Hepatocyte (in vitro differentiated cells): ENCODE data around the gene ATP23. TPM values are rescaled to one million over a fixed set of nuclear protein-coding genes. Genes with fewer than 3 reads are reported as not detected.

Source experiments
- DNase-seq: peaks from one replicate; pipeline ENCODE4 v3.0.0-alpha.2; 2016; ENCODE audit warnings: low spot score
- H2AFZ ChIP-seq: fragments of 200-600 bp; sonication (generic); 2 replicates; pipeline ENCODE4 v1.6.0; 2016; ENCODE audit warnings: antibody characterized with exemption, mild to moderate bottlenecking
- H3K27ac ChIP-seq: fragments of 200-600 bp; sonication (generic); 2 replicates; pipeline ENCODE4 v1.5.1; 2016; ENCODE audit warnings: mild to moderate bottlenecking
- H3K27me3 ChIP-seq: fragments of 200-600 bp; sonication (generic); 2 replicates; pipeline ENCODE4 v1.6.1; 2016
- H3K36me3 ChIP-seq: fragments of 200-600 bp; sonication (generic); replicated peaks from 2 replicates; pipeline ENCODE4 v1.5.1; 2016; ENCODE audit warnings: low read depth; ENCODE audit not compliant: insufficient read depth
- H3K4me1 ChIP-seq: fragments of 200-600 bp; sonication (generic); 2 replicates; pipeline ENCODE4 v1.5.1; 2016; ENCODE audit warnings: mild to moderate bottlenecking, moderate library complexity; ENCODE audit not compliant: insufficient read depth
- H3K4me2 ChIP-seq: fragments of 200-600 bp; sonication (generic); 2 replicates; pipeline ENCODE4 v1.6.0; 2016
- H3K4me3 ChIP-seq: fragments of 200-600 bp; sonication (generic); 2 replicates; pipeline ENCODE4 v1.5.1; 2016; ENCODE audit warnings: mild to moderate bottlenecking
- H3K79me2 ChIP-seq: fragments of 200-600 bp; sonication (generic); 2 replicates; pipeline ENCODE4 v1.6.0; 2017; ENCODE audit warnings: mild to moderate bottlenecking
- H3K9me2 ChIP-seq: fragments of 200-600 bp; sonication (generic); replicated peaks from 2 replicates; pipeline ENCODE4 v1.6.0; 2017; ENCODE audit warnings: mild to moderate bottlenecking; ENCODE audit not compliant: insufficient read depth
- H3K9me3 ChIP-seq: fragments of 200-600 bp; sonication (generic); 2 replicates; pipeline ENCODE4 v1.5.1; 2016; ENCODE audit warnings: low read depth, mild to moderate bottlenecking
- H4K20me1 ChIP-seq: fragments of 200-600 bp; sonication (generic); 2 replicates; pipeline ENCODE4 v1.6.0; 2016; ENCODE audit warnings: mild to moderate bottlenecking; ENCODE audit not compliant: insufficient read depth, poor library complexity, severe bottlenecking
- EZH2 ChIP-seq: fragments of 200-600 bp; sonication (generic); IDR thresholded peaks from 2 replicates; pipeline ENCODE4 v1.6.1; 2016; ENCODE audit warnings: antibody characterized with exemption, mild to moderate bottlenecking, borderline replicate concordance
- EZH2phosphoT487 ChIP-seq: fragments of 200-600 bp; sonication (generic); IDR thresholded peaks from one replicate; pipeline ENCODE4 v1.6.1; 2018; ENCODE audit warnings: antibody characterized with exemption, mild to moderate bottlenecking, low read depth, moderate library complexity; ENCODE audit not compliant: unreplicated experiment, severe bottlenecking
- WGBS: methylation state at CpG from one replicate; pipeline ENCODE4 v1.1.6; 2016; ENCODE audit warnings: low lambda C conversion rate; ENCODE audit errors: missing lambda C conversion rate; 5-methylcytosine and 5-hydroxymethylcytosine counted together
- polyA plus RNA-seq: library from polyadenylated mRNA; unstranded; fragments of >200 nt; fragmentation: Nextera tagmentation; extraction: Ambion mirVana; gene quantifications from 2 replicates; pipeline ENCODE4 v1.2.1, GENCODE V29; 2016
- total RNA-seq: library from RNA; depleted of rRNA; stranded (reverse); fragments of >200 nt; gene quantifications from 2 replicates; pipeline ENCODE4 v1.2.3, GENCODE V29; 2014
- TF ChIP-seq, protein P1 (sequence below): fragments of 200-600 bp; sonication (generic); IDR thresholded peaks from 2 replicates; pipeline ENCODE4 v1.5.1; 2016; ENCODE audit warnings: antibody characterized with exemption, mild to moderate bottlenecking; ENCODE audit not compliant: poor library complexity

The ATP23 gene
- total and polyA plus RNA-seq, 2 experiments from 2014 or later, result 6.3 to 13.7 TPM

DNA sequence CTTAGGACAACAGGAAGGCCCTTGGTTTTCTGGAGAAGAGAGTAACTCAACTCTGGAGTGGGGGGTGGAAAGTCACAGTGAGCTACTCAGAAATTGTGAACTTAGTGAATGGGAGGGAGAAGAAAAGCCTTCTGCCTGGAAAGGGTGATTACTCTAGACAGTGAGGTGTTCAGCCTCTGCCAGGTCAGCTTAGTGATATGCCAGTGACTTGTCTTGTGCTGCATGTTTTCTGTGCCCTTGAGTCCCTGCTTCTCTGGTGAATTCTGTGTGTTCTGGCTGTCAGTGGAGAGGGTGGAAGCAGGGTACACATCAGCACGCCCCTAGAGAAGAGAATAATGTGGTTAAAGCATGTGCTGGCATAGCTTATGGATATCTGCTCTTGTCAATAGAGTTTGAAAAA, 13.4 kb downstream of the ATP23 start:
- H3K27ac ChIP-seq, result no peak overlapping the region
- H3K4me3 ChIP-seq, result no peak overlapping the region
- no peaks in the 10 kb centered on the region for H3K9me3 ChIP-seq
- H4K20me1 ChIP-seq, result no peaks in the 10 kb centered on the region
- TF ChIP-seq, protein P1, sequence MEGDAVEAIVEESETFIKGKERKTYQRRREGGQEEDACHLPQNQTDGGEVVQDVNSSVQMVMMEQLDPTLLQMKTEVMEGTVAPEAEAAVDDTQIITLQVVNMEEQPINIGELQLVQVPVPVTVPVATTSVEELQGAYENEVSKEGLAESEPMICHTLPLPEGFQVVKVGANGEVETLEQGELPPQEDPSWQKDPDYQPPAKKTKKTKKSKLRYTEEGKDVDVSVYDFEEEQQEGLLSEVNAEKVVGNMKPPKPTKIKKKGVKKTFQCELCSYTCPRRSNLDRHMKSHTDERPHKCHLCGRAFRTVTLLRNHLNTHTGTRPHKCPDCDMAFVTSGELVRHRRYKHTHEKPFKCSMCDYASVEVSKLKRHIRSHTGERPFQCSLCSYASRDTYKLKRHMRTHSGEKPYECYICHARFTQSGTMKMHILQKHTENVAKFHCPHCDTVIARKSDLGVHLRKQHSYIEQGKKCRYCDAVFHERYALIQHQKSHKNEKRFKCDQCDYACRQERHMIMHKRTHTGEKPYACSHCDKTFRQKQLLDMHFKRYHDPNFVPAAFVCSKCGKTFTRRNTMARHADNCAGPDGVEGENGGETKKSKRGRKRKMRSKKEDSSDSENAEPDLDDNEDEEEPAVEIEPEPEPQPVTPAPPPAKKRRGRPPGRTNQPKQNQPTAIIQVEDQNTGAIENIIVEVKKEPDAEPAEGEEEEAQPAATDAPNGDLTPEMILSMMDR, result no peak
- TF ChIP-seq EZH2 (no peak), EZH2phosphoT487 (no peak)
- H3K4me1 ChIP-seq, result no peaks in the 10 kb centered on the region
- no peaks in the 10 kb centered on the region for H3K36me3 ChIP-seq
- H3K4me2 ChIP-seq, result no peak overlapping the region
- no peak overlapping the region for H2AFZ ChIP-seq
- 96% methylated on average over 1 of the region's 1 CpG for WGBS
- no peaks in the 10 kb centered on the region for H3K27me3 ChIP-seq
- H3K79me2 ChIP-seq, result no peaks in the 10 kb centered on the region
- H3K9me2 ChIP-seq, result no peaks in the 10 kb centered on the region
- DNase-seq, result no peak

DNA sequence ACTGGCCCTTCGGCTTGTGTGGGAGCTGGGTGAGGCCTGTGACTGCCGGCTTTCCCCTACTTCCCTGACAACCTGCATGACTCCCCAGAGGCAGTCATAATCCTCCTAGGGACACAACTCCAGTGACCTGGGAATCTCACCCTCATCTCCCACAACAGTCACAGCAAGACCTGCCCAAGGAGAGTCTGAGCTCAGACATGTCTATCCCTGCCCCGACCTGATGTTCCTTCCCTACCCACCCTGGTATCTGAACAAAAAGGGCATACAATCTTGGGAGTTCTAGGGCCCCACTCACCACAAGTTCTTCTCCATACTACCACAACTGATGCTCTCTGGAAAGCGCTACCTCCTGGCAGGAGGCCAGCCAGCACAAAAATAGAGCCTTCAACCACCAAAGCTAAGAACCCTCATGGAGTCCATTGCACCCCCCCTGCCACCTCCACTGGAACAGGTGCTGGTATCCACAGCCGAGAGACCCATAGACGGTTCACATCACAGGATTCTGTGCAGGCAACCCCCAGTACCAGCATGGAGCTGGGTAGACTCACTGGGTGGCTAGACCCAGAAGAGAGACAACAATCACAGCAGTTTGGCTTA, 16.8 kb downstream of the ATP23 start:
- Histone ChIP-seq H2AFZ (no peak overlapping the region), H3K4me3 (no peak overlapping the region), H3K27ac (no peak overlapping the region), H3K4me2 (no peak overlapping the region), H3K9me2 (no peaks in the 10 kb centered on the region), H4K20me1 (no peaks in the 10 kb centered on the region), H3K9me3 (no peaks in the 10 kb centered on the region), H3K4me1 (no peaks in the 10 kb centered on the region), H3K79me2 (no peaks in the 10 kb centered on the region), H3K36me3 (no peaks in the 10 kb centered on the region), H3K27me3 (no peaks in the 10 kb centered on the region)
- 96% methylated on average over 6 of the region's 6 CpGs for WGBS
- TF ChIP-seq EZH2, result no peak
- no peak for DNase-seq

DNA sequence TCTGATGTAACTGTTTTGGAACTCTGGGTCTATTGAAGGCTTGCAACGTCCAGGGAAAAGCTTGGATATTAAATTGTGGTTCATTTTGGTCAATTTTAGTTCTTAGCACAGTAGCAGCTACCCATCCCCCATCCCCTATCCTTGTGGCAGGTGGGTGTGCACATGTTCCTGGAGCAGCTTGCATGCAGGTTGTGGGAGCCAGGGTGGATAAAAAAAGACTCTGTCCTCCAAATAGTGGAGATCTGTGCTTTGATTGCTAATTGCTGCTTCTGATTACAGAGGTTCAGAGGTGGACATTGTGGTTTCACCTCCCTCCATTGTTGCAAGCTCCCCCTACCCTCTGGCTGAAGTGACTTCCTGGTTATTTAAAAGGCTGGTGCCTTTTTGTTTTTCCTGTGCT, 23.1 kb downstream of the ATP23 start:
- Histone ChIP-seq H3K36me3 (no peaks in the 10 kb centered on the region), H3K27ac (no peak overlapping the region), H3K4me3 (no peak overlapping the region), H3K27me3 (no peaks in the 10 kb centered on the region), H2AFZ (no peak overlapping the region), H3K9me2 (no peaks in the 10 kb centered on the region), H3K79me2 (no peaks in the 10 kb centered on the region), H3K4me2 (no peak overlapping the region), H3K4me1 (no peaks in the 10 kb centered on the region), H3K9me3 (no peaks in the 10 kb centered on the region), H4K20me1 (no peaks in the 10 kb centered on the region)
- no peak for TF ChIP-seq EZH2
- TF ChIP-seq, protein P1, result no peak
- no peak for DNase-seq
- WGBS, result 82% methylated on average over 1 of the region's 1 CpG

DNA sequence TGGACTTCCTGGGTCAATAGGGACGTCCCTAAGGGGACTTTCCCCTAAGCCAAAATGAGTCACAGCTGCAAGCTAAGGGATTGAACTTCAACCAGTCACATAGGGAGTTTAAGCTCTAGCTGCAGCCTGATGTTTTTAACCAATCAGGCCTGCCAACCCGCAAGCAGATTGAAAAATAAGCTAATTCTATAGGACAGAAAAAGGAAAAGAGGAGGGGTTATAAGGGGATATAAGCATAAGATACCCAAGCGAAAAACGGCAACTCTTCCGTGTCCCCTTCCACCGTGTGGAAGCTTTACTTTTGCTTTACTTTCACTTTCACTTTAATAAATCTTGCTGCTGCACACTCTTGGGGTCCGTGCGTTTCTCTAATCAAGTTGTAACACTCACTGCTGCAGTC, 24.4 kb downstream of the ATP23 start:
- TF ChIP-seq EZH2phosphoT487 (no peak), EZH2 (no peak)
- TF ChIP-seq, protein P1, result no peak
- H3K4me2 ChIP-seq, result no peak overlapping the region
- no peaks in the 10 kb centered on the region for H3K79me2 ChIP-seq
- H3K36me3 ChIP-seq, result no peaks in the 10 kb centered on the region
- WGBS, result 89% methylated on average over 8 of the region's 8 CpGs
- no peaks in the 10 kb centered on the region for H3K4me1 ChIP-seq
- no peaks in the 10 kb centered on the region for H3K9me3 ChIP-seq
- no peak overlapping the region for H3K27ac ChIP-seq
- no peak overlapping the region for H2AFZ ChIP-seq
- no peak for DNase-seq
- H3K27me3 ChIP-seq, result no peaks in the 10 kb centered on the region
- no peaks in the 10 kb centered on the region for H3K9me2 ChIP-seq
- H3K4me3 ChIP-seq, result no peak overlapping the region
- no peaks in the 10 kb centered on the region for H4K20me1 ChIP-seq
